Measurements from ENCODE around the gene CAMK1.
"Not testable (repeated sequence)": the region's sequence is repeated elsewhere in the genome, so short reads cannot be mapped to it uniquely, and the experiment has no call there.

Gene CAMK1

GRCh38 chr3:9792405-9793160 is 22.8 kb upstream of the CAMK1 start, which contains the start of the genes ARPC4 and TADA3:
TSS of gene ARPC4 (plus strand) at chr3:9793082. CDS start at chr3:9793122, 40 bp downstream.
TSS of gene TADA3 (minus strand) at chr3:9792473. CDS start at chr3:9791466, 1,007 bp downstream.
- peak; percentile 76 for DNase-seq

GRCh38 chr3:9791790-9792404 is 22.1 kb upstream of the CAMK1 start:
- no peak for DNase-seq

GRCh38 chr3:9791127-9791526 is 21.4 kb upstream of the CAMK1 start:
- DNase-seq: no peak

- no peak for DNase-seq
Measured at GRCh38 chr3:9787714-9788113, 18.0 kb upstream of the CAMK1 start.

DNA sequence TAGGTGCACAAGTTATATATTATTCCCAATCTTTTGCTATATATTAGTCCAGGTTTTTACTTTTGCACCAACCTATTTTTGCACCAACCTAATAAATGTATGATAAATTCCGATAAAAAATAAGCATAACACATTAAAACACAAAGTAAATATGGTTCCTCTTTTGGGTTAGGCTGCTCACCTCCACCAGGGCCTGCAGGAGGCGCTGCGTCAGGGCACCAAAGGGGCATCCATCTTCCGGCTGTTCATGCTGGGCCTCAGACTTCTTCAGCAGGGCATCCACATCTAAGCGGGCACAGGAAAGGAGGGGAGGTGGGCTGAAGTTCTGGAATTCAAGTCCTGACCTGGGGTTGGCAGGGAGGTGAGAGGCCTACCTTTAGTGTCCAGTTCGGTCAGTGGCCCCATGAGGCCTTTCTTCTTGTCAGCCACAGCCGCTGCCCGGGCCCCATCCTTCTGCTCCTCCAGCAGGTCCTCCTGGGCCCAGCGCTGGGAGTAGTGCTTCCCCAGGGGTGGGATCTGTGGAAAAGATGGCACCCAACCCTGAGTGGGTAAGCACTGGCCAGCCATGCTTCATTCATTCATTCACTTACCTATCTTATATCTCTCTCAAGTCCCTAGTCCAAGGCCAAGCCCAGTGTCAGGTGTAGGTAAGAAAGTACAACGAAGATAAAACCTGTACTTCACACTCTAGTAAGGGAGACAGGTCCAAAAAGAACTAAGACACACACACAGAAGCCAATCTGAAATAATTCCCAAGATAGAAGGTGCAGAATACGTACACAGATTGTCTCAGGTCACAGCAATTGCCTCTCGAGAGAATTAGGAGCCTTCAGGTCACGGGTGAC is 17.3 kb upstream of the CAMK1 start:
- DNase-seq: no peak

GRCh38 chr3:9786209-9786739 is 16.5 kb upstream of the CAMK1 start:
- DNase-seq: no peak

DNA sequence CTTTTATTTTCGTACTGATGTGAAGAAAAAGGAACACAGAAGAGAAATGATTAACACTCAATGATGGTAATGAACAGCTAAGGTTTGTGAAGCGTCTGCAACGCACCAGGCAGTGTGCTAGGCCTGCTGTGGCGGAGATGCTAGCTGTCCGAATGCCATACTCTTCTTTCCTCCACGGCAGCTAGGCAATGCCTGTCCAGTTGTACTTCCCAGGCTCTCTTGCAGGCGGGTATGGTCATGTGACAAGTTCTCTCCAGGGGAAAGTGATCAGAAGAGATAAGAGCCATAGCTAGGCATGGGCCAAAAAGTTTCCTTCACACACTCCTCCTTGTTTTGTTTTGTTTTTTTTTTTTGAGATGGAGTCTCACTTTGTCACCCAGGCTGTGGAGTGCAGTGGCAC is 15.9 kb upstream of the CAMK1 start:
- no peak for DNase-seq

DNA sequence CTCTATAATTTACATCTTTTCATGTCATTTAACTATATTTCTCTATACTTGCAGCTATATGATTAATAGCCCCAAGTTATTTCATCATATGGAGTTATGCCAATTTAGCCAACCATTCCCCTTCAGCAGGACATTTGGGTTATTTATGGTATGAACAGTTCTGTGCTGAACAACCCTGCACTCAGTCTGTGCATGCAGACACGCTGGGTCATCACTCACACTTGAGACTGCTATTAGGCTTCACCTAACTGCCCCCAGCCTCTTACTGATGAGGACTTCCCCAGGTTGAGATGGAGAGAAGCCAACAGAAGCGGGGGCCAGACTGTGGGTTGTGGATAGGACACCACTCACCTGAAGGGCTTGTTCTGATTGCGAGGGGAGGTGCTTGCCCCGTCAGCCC is 15.2 kb upstream of the CAMK1 start:
- no peak for DNase-seq

GRCh38 chr3:9783954-9784353 is 14.2 kb upstream of the CAMK1 start:
- DNase-seq: no peak

DNA sequence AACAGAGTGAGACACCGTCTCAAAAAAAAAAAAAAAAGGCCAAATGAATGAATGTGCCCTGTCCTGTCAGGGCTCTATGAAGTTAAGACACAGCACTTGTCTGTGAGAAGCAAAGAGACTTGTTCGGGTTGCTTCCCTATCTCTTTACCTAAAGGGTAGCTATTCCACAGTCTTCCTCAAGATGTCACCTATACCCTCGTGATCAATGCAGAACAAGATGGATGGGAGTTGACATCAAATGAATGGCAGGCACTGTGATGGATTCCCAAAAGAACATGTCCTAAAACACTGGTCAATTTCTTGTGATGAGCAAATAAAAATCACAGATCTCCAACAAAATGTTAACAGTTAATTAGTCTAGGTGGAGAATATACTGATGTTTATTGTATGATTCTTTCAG is 13.0 kb upstream of the CAMK1 start:
- no peak for DNase-seq

- DNase-seq: no peak
Measured at GRCh38 chr3:9781978-9782603, 12.3 kb upstream of the CAMK1 start.

DNA sequence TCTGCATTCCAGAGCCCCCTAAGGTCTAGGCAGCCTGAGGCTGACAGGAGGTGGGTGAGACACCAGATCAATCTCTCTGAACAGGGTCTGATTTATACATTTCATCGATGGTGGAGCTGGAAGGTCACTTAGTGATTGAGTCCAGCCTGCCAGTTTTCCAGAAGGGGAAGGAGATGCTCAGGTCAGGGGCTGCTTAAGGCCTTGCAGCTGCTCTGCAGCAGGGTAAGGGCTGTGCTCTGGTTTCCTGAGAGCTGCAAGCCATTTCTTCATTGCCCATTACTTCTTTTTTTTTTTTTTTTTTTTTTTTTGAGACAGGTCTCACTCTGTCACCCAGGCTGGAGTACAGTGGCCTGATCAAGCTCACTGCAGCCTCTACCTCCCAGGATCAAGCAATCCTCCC is 11.8 kb upstream of the CAMK1 start:
- no peak for DNase-seq

- no peak for DNase-seq
Measured at GRCh38 chr3:9780910-9781309, 11.2 kb upstream of the CAMK1 start.

DNA sequence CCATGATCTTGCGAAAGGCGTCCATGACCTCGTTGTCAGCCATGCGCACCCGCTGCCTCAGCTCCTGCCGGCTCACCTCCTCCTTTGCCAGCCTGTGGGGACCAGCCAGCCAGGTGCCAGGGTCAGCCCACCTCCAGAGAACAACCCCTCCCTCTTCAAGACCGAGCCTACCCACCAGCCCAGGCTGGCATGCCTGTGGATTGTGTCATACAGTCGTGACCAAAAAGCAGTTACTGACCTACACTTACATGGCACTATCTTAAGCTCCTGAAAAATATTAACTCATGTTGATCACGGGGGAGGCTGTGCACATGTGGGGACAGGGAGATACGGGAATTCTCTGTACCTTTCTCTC is 10.7 kb upstream of the CAMK1 start:
- DNase-seq: no peak

GRCh38 chr3:9779721-9780457 is 10.1 kb upstream of the CAMK1 start:
- no peak for DNase-seq

DNA sequence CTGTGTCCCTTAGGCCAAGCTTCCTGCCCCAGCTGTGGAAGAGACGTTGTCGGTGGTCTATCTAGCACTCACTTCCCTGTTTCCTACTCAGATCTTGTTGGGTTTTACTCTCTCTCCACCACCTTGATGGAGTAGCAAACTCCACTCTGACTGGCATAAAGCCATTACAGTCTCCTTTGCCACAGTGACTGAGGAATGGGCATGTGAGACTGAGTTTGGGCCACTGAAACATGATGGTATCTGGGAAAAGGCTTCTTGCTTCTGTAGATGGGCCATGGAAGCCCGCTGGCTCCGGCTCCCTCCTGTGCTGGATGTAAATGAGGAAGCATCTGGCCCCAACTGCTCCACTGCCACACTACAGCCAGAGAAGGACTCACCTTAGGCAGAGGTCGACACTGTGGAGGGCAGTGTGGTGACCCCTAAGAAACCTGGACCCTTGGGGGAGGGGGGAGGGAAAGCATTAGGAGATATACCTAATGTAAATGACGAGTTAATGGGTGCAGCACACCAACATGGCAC is 9.4 kb upstream of the CAMK1 start:
- DNase-seq: no peak

DNA sequence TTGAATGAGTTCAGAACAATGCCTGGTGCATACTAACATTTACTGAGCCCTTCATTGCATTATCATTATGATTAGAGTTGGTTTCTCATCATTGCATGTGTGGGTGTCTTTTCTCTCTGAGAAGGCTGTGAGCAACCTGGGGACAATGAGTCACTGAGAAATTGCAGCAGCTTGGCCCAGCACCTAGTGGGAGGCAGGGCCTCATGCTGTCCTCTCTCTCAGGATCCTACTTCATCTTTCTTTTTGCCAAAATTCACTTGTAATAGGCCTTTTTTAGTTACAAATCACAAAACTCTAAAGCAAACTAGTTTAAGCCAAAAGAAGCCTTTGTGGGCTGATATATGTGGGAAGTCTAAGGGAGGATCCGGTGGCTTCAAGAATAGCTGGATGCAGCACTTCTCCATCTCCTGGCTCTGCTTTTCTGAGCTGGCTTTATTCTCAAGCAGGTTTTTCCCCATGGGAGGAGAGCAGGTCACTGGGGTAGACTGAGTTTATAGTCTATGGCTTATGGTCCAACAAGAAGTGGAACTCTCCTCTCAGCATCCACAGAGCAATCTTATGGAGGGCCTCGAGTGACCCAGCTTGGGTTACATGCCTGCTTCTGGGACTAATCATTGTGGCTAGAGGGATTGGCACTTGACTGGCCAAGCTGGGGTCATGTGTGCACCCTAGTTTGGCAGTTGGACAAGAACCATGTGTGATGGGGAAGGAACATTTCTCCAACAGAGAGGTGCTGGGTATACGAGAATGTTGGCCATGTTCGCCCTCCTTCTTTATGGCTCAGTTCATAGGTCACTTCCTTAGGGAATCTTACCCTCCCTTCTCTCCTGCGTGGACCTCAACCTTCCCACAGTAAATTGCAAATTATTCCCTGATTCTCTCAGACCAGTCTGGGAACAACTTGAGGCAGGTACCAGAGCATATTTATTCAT is 8.7 kb upstream of the CAMK1 start:
- no peak for DNase-seq

- DNase-seq: no peak
Measured at GRCh38 chr3:9777694-9778021, 7.9 kb upstream of the CAMK1 start.

GRCh38 chr3:9776896-9777693 is 7.3 kb upstream of the CAMK1 start:
- DNase-seq: no peak

DNA sequence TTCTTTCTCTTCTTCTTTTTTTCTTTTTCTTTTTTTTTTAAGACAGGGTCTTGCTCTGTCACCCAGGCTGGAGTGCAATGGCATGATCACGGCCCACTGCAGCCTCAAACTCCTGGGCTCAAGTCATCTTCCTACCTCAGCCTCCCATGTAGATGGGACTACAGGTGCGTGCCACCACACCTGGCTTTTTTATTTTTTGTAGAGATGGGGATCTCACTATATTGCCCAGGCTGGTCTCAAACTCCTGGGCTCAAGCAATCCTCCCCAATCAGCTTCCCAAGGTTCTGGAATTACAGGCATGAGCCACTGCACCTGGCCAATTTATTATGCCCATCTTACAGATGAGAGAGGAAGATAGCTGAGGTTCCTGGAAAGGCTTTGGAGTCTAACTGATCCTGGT is 1.3 kb upstream of the CAMK1 start:
- not testable (repeated sequence) for DNase-seq

All from COR-L47 (cell line).